Tibial artery (tissue), 4 donors: ENCODE results near the gene GUCA2A.

Experiments used
- DNase-seq, 2 donors: peaks; one replicate each; pipeline ENCODE4 v3.0.0-alpha.2; 2019
- H3K27ac ChIP-seq, 2 donors: fragments of 200-600 bp; sonication (generic) in 1 of 2; 1 replicate in 1 of 2; 2 replicates in 1 of 2; pipeline ENCODE4 v1.5.1; 2018 to 2019; ENCODE audit warnings: mild to moderate bottlenecking in 1 of 2
- H3K27me3 ChIP-seq, 2 donors: fragments of 200-600 bp; sonication (generic) in 1 of 2; one replicate each; pipeline versions ENCODE4 v1.5.1 to v1.6.0; 2016 to 2019
- H3K36me3 ChIP-seq, 3 donors: fragments of 200-600 bp; sonication (generic) in 2 of 3; one replicate each; pipeline ENCODE4 v1.5.1; 2016 to 2019; ENCODE audit warnings: mild to moderate bottlenecking in 2 of 3
- H3K4me1 ChIP-seq, 4 donors: fragments of 200-600 bp; sonication (generic) in 2 of 4; 1 replicate in 3 of 4; 2 replicates in 1 of 4; pipeline ENCODE4 v1.5.1; 2016 to 2019
- H3K4me3 ChIP-seq, 2 donors: fragments of 200-600 bp; sonication (generic) in 1 of 2; 1 replicate in 1 of 2; 2 replicates in 1 of 2; pipeline ENCODE4 v1.5.1; 2018 to 2019; ENCODE audit warnings: mild to moderate bottlenecking in 2 of 2
- H3K9me3 ChIP-seq, 3 donors: fragments of 200-600 bp; sonication (generic) in 1 of 3; one replicate each; pipeline ENCODE4 v1.5.1; 2016 to 2019
- intact Hi-C: fragments of 100-400 bp; cut with DNase I; formaldehyde crosslinking; loops from one replicate; pipeline ENCODE4 v1.15.0; 2023; ENCODE audit warnings: low total_unique reads
- TF ChIP-seq, protein P1 (sequence below), 2 experiments: fragments of 200-600 bp in 1 of 2; fragments of 450-650 bp in 1 of 2; IDR thresholded peaks; one replicate each; pipeline ENCODE4 v1.5.1; 2017 to 2019; ENCODE audit warnings: antibody characterized with exemption in 2 of 2, mild to moderate bottlenecking in 1 of 2, moderate library complexity in 1 of 2

GUCA2A gene

DNA sequence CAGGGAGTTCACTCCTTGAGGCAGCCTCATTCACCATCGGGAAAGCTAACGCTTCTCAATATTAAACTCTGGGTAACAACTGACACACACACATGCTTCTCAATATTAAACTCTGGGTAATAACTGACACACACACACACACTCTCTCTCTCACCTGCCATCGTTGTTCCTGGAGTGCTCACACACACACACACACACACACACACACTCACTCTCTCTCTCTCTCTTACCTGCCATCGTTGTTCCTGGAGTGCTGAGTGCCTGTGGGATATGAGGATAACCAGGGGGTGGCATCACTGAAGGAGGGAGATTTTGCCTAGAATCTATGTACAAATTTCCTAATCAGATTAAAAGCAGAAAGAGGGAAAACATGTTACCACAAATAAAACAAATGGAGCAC, 17.1 kb upstream of the GUCA2A start:
- no peaks in the 10 kb centered on the region for H3K9me3 ChIP-seq
- H3K36me3 ChIP-seq: peaks cover 4 to 25% (median 19%) of the 10 kb centered on the region in 3 donors
- DNase-seq: no peak
- TF ChIP-seq, protein P1, sequence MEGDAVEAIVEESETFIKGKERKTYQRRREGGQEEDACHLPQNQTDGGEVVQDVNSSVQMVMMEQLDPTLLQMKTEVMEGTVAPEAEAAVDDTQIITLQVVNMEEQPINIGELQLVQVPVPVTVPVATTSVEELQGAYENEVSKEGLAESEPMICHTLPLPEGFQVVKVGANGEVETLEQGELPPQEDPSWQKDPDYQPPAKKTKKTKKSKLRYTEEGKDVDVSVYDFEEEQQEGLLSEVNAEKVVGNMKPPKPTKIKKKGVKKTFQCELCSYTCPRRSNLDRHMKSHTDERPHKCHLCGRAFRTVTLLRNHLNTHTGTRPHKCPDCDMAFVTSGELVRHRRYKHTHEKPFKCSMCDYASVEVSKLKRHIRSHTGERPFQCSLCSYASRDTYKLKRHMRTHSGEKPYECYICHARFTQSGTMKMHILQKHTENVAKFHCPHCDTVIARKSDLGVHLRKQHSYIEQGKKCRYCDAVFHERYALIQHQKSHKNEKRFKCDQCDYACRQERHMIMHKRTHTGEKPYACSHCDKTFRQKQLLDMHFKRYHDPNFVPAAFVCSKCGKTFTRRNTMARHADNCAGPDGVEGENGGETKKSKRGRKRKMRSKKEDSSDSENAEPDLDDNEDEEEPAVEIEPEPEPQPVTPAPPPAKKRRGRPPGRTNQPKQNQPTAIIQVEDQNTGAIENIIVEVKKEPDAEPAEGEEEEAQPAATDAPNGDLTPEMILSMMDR (IDR thresholded peaks at IDR 0.05): no peak
- H3K27ac ChIP-seq: no peak overlapping the region
- no peak overlapping the region for H3K4me3 ChIP-seq
- intact Hi-C loops: no loop called here
- peaks cover 0 to 21% (median 7%) of the 10 kb centered on the region in 4 donors for H3K4me1 ChIP-seq
- no peaks in the 10 kb centered on the region for H3K27me3 ChIP-seq

DNA sequence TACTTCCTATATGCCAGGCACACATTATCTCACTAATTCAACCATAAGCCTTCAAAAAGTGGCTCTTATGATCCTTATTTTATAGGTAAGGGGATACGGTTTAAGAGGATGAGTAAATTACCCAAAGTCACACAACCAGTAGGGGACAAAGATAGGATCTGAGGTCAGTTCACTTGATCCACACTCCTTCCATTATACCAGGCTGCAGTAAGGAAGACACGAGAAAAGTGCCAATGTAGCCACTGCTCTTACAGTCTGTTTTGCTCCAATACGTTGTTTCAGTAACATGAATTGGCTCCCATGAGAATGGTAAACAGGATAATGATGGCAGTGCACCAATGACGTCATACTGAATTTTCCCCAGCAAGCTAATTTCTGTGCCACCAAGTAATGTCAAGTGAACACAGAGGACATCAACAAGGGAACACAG, 15.4 kb upstream of the GUCA2A start:
- Histone ChIP-seq H3K36me3 (peaks cover 9 to 25% (median 16%) of the 10 kb centered on the region in 3 donors), H3K27ac (no peak overlapping the region), H3K27me3 (no peaks in the 10 kb centered on the region), H3K4me3 (no peak overlapping the region), H3K9me3 (no peaks in the 10 kb centered on the region), H3K4me1 (peaks cover 0 to 21% (median 7%) of the 10 kb centered on the region in 4 donors)
- TF ChIP-seq, protein P1 (IDR thresholded peaks at IDR 0.05): no peak
- DNase-seq: no peak
- intact Hi-C loops: loop anchor here (10.0 kb wide), 1 partner anchor 155 kb away; the partner anchor contains the start of gene FOXJ3

DNA sequence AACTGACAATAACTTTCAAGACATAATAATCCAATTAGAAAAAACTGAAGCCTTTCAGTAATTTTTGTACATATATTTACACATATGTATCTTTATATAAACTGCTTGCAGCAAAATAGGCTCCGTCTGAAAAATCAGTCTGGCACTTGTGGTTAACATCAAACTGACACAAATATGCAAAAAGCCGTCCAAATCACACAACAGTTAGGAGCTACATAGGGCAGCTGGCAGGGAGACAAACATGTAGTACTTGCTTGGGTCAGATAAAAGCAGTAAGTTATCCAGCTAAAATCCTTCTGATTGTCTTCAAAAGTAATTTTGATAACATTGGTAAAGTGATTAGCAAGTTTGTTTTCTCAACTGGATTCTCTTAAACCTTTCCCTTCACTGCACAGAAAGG, 14.7 kb upstream of the GUCA2A start:
- H3K9me3 ChIP-seq: no peaks in the 10 kb centered on the region
- H3K4me3 ChIP-seq: no peak overlapping the region
- no peaks in the 10 kb centered on the region for H3K27me3 ChIP-seq
- TF ChIP-seq, protein P1 (IDR thresholded peaks at IDR 0.05): no peak
- DNase-seq: no peak
- H3K4me1 ChIP-seq: peaks cover 0 to 21% (median 7%) of the 10 kb centered on the region in 4 donors
- intact Hi-C loops: loop anchor here (10.0 kb wide), 1 partner anchor 156 kb away; the partner anchor contains the start of gene FOXJ3
- H3K27ac ChIP-seq: no peak overlapping the region
- peaks cover 5 to 20% (median 16%) of the 10 kb centered on the region in 3 donors for H3K36me3 ChIP-seq

DNA sequence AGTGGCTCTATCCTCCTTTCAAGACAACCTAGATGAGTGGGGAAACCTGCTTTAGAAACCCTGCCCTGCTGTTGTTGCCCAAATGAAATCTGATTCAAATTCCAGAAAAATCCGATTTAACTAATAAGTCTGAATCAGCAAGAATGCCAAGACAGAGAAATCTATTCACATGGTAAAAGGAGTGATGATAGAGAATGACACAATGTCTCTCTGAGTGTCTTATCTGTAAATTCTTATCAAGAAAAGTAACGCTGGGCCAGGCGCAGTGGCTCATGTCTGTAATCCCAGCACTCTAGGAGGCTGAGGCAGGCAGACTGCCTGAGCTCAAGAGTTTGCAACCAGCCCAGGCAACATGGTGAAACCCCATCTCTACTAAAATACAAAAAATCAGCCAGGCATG, 13.7 kb upstream of the GUCA2A start:
- DNase-seq: no peak
- Histone ChIP-seq H3K4me1 (peaks cover 0 to 25% (median 11%) of the 10 kb centered on the region in 4 donors), H3K4me3 (no peak overlapping the region), H3K27me3 (no peaks in the 10 kb centered on the region), H3K36me3 (peaks cover 5 to 16% (median 13%) of the 10 kb centered on the region in 3 donors), H3K27ac (no peak overlapping the region), H3K9me3 (no peaks in the 10 kb centered on the region)
- TF ChIP-seq, protein P1 (IDR thresholded peaks at IDR 0.05): no peak
- intact Hi-C loops: loop anchor here (10.0 kb wide), 1 partner anchor 157 kb away; the partner anchor contains the start of gene FOXJ3

DNA sequence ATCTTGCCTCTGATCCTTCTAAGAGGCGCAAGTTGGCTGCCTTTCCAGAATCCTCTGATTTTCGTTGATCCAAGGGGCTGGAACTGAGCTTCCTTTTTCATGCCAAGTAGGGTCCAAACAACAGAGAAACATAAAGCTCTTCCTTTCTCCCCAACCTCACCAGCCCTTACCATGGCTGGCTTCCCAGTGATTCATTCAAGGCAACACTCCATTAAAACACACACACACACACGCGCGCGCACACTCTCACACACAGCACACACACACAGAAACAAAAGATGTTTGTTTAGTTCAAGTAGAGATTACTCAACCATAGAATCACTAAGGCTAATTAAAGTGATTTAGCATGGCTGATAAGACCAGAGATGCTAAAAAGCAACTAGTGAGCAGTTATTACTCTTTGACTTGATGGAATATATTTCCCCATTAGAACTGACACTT, 13.0 kb upstream of the GUCA2A start:
- no peak for DNase-seq

More for the DNA sequence above, 13.0 kb upstream of the GUCA2A start:
- TF ChIP-seq, protein P1 (IDR thresholded peaks at IDR 0.05): no peak
- Histone ChIP-seq H3K27me3 (no peaks in the 10 kb centered on the region), H3K4me3 (no peak overlapping the region), H3K36me3 (peaks cover 5 to 16% (median 13%) of the 10 kb centered on the region in 3 donors), H3K27ac (no peak overlapping the region), H3K9me3 (no peaks in the 10 kb centered on the region), H3K4me1 (peaks cover 0 to 30% (median 14%) of the 10 kb centered on the region in 4 donors)
- intact Hi-C loops: loop anchor here (10.0 kb wide), 1 partner anchor 157 kb away; the partner anchor contains the start of gene FOXJ3
